GM12873 (cell line): Measurements from ENCODE around the gene DGKQ.

Experiments used
- TF ChIP-seq, protein P1 (sequence below): IDR thresholded peaks from 2 replicates; pipeline ENCODE4 v1.5.1; 2012; ENCODE audit warnings: low read depth, mild to moderate bottlenecking, moderate library complexity, low read length, control low read depth; ENCODE audit not compliant: insufficient read depth; ENCODE audit errors: missing control alignments

DGKQ gene

DNA sequence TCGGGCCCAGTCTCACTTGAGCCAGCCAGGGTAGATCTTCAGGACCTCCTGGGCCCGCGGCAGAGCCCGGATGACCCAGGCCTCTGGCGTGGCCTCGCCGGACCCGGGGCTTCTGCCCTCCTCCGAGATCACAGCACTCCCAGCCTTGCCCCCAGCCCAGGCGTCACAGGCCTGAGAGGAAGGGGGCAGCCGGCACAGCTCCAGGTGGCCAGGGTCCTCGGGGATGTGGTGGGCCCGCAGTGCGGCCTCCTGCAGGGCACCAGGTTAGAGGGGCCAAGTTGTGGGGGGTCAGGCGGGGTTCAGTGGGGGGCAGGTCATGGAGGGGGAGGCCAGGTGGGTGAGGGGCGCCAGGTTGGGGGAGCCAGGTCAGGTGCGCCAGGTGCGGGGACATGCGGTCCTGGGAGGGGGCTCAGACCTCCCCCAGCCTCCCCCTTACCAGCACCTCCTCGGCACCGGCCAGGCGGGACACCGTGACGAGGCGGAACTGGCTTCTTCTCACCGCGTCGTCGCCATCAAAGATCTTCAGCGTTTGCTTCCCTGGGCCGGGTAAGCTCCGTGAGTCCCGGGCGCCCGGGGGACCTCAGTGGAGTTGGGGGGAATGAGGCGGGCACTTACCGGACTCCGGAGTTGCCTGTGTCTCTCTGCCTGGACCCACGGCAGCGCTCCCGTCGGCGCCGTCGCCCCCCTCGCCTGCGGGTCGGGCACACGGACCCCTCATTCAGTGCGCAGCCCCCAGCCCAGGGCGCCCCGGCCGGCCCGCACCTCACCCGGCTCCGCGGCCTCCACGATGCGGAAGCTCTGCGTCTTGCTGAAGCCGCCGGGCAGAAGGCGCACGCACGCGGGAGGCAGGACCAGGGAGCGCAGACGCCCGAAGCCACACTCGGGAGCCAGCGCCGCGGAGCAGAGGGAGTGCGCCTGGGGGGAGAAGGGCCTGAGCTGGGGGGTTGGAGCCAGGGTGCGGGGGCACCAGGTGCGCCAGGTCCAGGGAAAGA lies 6.0 kb downstream of the DGKQ start:
- TF ChIP-seq, protein P1, sequence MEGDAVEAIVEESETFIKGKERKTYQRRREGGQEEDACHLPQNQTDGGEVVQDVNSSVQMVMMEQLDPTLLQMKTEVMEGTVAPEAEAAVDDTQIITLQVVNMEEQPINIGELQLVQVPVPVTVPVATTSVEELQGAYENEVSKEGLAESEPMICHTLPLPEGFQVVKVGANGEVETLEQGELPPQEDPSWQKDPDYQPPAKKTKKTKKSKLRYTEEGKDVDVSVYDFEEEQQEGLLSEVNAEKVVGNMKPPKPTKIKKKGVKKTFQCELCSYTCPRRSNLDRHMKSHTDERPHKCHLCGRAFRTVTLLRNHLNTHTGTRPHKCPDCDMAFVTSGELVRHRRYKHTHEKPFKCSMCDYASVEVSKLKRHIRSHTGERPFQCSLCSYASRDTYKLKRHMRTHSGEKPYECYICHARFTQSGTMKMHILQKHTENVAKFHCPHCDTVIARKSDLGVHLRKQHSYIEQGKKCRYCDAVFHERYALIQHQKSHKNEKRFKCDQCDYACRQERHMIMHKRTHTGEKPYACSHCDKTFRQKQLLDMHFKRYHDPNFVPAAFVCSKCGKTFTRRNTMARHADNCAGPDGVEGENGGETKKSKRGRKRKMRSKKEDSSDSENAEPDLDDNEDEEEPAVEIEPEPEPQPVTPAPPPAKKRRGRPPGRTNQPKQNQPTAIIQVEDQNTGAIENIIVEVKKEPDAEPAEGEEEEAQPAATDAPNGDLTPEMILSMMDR, result no peak

DNA sequence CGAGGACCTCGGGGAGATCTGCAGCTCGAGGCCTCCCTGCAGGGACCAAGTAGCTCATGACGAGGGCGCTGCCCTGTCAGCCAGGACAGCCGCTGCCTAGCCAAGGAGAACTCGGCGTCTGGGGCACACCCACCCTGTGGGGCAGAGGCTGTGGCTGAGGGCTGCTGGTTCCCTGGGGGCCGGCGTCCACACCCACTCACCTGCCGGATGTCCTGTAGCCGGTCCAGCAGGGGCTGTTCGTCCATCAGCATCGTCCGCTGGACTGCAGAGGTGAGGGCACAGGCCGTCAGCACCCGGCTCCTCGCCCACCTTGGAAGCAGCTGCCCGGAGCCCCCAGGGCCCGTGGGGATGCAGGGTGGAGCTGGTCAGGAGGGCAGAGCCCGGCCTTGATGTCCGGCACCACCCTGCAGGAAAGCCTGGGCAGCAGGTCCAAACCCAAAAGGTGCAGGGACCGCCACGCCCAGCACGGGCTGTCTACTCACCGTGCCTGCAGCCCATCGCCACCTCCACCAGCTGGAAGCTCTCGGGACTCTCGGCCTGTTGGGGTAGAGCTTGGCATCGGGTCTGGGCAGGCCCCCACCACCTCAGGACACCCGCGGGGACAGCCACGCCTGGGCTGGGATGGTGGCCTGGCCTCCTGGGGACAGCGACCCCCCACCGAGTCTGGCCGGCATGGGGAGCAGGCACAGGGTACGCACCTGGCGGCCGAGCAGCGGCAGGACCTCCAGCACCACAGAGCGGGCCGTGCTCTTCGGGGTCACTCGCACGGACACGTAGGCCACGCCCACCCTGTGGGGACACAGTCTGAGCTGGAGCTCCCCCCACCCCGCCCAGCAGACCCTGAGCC lies 6.9 kb downstream of the DGKQ start:
- TF ChIP-seq, protein P1, result no peak

- TF ChIP-seq, protein P1, result no peak
Observed at GRCh38 chr4:965766-966134, 7.6 kb downstream of the DGKQ start.

GRCh38 chr4:965048-965765 lies 8.2 kb downstream of the DGKQ start:
- TF ChIP-seq, protein P1, result no peak

DNA sequence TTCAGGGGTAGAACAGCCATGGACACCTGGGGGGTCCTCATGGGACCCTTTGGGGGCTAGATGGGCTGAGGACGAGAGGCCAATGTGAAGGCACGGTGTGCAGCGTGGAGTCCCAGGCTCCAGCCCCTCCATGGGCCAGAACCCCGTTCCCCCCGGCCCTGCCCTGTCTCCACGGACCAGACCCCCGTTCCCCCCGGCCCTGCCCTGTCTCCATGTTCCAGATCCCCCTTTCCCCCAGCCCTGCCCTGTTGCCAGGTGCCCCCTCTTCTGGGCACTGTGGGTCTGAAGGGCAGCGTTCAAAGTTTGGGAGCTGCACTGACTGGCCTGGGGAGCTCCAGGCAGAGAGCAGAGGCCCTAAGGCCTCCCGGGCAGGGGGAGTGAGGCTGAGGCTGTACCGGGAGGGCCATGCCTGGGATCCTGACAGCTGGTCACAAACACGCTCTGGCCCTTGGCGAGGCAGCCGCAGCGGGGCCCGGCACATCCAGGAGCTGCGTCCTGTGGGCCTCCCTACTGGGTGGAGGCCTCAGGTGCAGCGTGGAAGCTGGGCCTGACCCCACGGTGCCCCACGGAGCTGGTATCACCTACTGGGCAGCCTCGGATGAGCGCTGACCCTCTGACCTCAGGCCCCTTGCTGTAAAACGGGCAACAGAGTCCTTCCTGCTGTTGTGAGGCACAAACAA lies 8.9 kb downstream of the DGKQ start:
- TF ChIP-seq, protein P1, result no peak

DNA sequence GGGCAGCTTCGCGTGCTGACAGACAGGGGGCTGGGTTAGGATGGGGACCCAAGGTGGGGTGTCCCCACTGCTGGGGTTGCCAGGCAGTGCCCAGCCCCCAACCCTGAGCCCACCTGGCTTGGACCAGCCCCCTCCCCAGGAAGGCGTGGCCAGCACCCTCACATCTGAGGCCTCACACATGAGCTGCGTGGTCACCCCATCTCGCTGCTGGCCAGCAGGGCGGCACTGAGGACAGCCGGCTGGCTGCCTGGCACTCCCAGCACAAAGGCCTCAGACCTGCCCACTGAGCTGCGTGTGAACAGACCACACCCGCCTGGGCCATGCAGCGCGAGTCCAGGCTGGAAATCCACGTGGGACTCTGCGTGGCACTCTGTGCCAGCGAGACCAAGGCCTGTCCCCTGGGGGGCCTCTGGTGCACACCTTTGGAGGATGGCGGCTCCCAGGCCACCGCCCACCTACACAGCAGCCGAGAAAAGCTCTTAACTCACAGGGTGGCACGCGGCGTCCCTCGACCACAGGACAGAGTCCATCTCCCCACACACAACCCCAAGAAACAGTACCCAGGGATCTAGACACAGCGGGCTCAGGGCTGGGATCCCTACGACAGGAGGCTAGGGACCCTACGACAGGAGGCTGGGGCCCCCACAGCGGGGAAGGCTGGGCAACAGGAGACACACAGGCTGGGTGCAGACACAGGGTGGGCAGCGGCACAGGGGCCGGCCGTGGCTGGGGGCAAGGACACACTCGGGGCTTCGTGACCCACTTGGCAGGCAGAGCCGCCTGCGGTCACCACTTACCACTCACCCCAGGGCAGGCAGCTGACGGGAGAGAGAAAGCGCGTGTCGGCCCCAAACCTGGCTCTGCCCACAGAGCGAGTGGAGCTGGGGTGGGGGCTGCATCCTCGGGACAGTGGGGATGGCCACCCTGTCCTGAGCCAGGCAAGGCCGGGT lies 9.8 kb downstream of the DGKQ start:
- TF ChIP-seq, protein P1, result no peak
